WTC11 (cell line): ENCODE measurements around the gene NKD1.

Source experiments
- ATF3 ChIP-seq: sonication (generic); formaldehyde crosslinking; conservative IDR thresholded peaks from 2 replicates; pipeline ENCODE4 v1.8.1; 2022; ENCODE audit warnings: mild to moderate bottlenecking, missing genetic modification reagents
- CBFB ChIP-seq: sonication (generic); formaldehyde crosslinking; IDR thresholded peaks from 2 replicates; pipeline ENCODE4 v1.8.1; 2022; ENCODE audit warnings: mild to moderate bottlenecking, low read depth, missing genetic modification reagents
- E2F5 ChIP-seq: sonication (generic); formaldehyde crosslinking; IDR thresholded peaks from 2 replicates; pipeline ENCODE4 v1.8.1; 2022; ENCODE audit warnings: mild to moderate bottlenecking, moderate library complexity, missing genetic modification reagents
- NFYB ChIP-seq: sonication (generic); formaldehyde crosslinking; conservative IDR thresholded peaks from 2 replicates; pipeline ENCODE4 v1.8.0; 2022; ENCODE audit warnings: low read depth, missing genetic modification reagents
- NR2C2 ChIP-seq: sonication (generic); formaldehyde crosslinking; IDR thresholded peaks from 2 replicates; pipeline ENCODE4 v1.8.0; 2022; ENCODE audit warnings: mild to moderate bottlenecking, missing genetic modification reagents
- TF ChIP-seq, protein P1 (sequence below): fragments of 200-600 bp; IDR thresholded peaks from 2 replicates; pipeline ENCODE4 v1.8.0; 2022; ENCODE audit warnings: antibody characterized with exemption
- TF ChIP-seq, protein P2 (sequence below): sonication (generic); formaldehyde crosslinking; IDR thresholded peaks from 2 replicates; pipeline ENCODE4 v1.8.1; 2023; ENCODE audit warnings: mild to moderate bottlenecking, missing genetic modification reagents, moderate library complexity
- TF ChIP-seq, protein P3 (sequence below): sonication (generic); formaldehyde crosslinking; IDR thresholded peaks from 2 replicates; pipeline ENCODE4 v1.8.1; 2023; ENCODE audit warnings: mild to moderate bottlenecking, missing genetic modification reagents

DNA sequence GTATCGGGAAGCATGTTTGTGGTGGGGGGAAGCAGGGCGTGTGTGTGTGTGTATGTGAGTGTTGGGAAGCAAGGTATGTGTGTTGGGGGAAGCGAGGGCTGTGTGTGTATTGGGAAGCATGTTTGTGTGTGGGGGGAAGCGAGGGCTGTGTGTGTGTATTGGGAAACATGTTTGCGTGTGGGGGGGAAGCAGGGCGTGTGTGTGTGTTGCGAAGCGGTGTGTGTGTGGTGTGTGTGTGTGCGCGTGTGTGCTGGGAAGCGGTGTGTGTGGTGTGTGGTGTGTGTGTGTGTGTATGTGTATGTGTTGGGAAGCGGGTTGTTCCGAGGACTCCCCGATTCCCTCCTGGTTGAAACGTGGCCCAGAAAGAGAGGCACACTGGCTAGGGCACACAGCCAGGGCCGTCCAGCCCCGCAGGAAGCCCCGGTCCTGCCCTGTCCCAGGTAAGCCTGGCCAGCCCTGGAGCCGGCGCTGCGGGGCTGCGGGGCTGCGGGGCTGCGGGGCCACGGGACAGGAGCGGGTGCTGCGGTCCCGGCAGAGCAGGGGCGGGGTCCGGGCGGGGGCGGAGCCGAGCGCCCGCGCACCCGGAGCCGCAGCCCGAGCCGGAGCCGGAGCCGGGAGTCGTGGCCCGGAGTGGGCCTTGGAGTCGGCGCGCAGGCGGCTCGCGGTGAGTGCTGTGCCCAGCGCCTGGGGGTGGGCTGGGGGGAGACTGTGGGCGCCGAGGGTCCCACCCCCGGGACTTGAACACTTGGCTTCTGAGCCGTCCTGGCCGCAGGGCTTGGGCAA is 145.0 kb downstream of the NKD1 start, which contains the start of gene NOD2:
- TF ChIP-seq, protein P1, sequence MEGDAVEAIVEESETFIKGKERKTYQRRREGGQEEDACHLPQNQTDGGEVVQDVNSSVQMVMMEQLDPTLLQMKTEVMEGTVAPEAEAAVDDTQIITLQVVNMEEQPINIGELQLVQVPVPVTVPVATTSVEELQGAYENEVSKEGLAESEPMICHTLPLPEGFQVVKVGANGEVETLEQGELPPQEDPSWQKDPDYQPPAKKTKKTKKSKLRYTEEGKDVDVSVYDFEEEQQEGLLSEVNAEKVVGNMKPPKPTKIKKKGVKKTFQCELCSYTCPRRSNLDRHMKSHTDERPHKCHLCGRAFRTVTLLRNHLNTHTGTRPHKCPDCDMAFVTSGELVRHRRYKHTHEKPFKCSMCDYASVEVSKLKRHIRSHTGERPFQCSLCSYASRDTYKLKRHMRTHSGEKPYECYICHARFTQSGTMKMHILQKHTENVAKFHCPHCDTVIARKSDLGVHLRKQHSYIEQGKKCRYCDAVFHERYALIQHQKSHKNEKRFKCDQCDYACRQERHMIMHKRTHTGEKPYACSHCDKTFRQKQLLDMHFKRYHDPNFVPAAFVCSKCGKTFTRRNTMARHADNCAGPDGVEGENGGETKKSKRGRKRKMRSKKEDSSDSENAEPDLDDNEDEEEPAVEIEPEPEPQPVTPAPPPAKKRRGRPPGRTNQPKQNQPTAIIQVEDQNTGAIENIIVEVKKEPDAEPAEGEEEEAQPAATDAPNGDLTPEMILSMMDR: no peak
- TF ChIP-seq, protein P2, sequence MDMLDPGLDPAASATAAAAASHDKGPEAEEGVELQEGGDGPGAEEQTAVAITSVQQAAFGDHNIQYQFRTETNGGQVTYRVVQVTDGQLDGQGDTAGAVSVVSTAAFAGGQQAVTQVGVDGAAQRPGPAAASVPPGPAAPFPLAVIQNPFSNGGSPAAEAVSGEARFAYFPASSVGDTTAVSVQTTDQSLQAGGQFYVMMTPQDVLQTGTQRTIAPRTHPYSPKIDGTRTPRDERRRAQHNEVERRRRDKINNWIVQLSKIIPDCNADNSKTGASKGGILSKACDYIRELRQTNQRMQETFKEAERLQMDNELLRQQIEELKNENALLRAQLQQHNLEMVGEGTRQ (CRISPR knock-in tag): no peak
- TF ChIP-seq NFYB (CRISPR knock-in tag): no peak
- TF ChIP-seq, protein P3, sequence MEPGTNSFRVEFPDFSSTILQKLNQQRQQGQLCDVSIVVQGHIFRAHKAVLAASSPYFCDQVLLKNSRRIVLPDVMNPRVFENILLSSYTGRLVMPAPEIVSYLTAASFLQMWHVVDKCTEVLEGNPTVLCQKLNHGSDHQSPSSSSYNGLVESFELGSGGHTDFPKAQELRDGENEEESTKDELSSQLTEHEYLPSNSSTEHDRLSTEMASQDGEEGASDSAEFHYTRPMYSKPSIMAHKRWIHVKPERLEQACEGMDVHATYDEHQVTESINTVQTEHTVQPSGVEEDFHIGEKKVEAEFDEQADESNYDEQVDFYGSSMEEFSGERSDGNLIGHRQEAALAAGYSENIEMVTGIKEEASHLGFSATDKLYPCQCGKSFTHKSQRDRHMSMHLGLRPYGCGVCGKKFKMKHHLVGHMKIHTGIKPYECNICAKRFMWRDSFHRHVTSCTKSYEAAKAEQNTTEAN: no peak
- TF ChIP-seq CBFB (CRISPR knock-in tag): no peak
- TF ChIP-seq NR2C2 (CRISPR knock-in tag): no peak
- TF ChIP-seq E2F5 (CRISPR knock-in tag): no peak
- no peak for TF ChIP-seq ATF3 (CRISPR knock-in tag)
